GM21447 (cell line): ENCODE data around the gene POLR3GL.
"Not testable (repeated sequence)": the region's sequence is repeated elsewhere in the genome, so short reads cannot be mapped to it uniquely, and the experiment has no call there.

ENCODE experiments used
- ATAC-seq: cut with Tn5 transposase; IDR thresholded peaks from one replicate; pipeline ENCODE4 v1.9.1; 2021; ENCODE audit not compliant: unreplicated experiment

Gene POLR3GL, protein sequence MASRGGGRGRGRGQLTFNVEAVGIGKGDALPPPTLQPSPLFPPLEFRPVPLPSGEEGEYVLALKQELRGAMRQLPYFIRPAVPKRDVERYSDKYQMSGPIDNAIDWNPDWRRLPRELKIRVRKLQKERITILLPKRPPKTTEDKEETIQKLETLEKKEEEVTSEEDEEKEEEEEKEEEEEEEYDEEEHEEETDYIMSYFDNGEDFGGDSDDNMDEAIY

DNA sequence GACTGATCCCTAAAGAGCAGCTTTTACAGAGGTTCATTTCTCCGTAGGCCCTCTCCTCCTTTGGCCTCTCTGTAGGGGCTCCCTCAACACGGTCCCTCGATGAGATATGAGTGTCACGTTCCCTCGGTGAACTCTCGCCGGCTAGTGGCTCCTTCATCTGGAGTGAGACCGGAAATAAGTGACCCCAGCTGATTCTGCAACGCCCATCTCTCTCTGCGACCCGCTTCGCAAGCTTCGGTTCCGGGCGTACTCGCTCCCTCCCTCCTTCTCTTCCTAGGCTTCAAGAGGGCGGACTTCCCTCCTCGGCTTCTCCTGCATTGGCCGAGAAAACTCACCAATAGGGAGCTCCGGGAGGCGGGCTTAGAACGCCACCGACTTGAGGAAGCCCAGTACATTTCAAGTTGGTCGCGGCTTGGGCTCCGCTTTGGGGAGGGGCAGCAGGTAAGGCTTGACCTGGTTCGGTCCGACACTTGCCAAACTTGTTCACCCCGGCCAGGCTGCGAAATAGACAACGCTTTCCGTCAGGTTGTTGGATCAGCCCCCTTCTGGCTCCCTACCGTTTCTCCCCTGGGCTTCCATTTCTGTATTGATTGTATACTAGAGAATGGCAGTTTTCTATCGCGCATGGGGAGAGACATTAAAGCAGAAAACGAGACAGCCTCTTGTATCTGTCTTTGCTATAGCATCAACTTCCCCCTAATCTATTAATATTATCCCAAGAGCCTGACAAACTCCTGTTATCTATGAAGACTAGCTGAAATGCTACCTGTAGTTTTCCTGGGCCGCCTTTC, at the start of gene POLR3GL, which contains the start of gene ANKRD34A:
Gene POLR3GL (plus strand): TSS at position 363 of the 791 bp plus-strand sequence. CDS start 10,176 bp downstream, outside the sequence.
Gene ANKRD34A (minus strand): TSS at position 248 of the 791 bp plus-strand sequence. CDS start 2,816 bp downstream, outside the sequence.
- ATAC-seq: peak; percentile 83

DNA sequence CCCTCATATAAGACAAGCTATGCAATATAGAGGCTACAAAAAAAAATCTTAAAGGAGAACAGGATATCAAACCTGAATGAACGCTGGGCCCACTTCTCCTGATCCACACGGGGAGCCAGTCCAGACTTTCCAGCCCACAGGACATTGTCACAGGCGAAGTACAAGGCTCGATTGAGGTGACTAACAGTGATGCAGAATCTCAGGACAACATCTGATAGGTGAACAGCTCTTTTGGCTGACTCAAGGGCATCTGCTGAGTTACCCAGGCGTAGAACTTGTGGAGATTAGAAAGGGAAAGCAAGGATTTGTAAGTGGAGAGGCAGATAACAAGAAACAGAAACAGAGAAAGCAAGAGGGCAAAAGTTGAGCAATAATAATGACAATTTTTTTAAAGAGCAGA, 47.7 kb upstream of the POLR3GL start:
- no peak for ATAC-seq

DNA sequence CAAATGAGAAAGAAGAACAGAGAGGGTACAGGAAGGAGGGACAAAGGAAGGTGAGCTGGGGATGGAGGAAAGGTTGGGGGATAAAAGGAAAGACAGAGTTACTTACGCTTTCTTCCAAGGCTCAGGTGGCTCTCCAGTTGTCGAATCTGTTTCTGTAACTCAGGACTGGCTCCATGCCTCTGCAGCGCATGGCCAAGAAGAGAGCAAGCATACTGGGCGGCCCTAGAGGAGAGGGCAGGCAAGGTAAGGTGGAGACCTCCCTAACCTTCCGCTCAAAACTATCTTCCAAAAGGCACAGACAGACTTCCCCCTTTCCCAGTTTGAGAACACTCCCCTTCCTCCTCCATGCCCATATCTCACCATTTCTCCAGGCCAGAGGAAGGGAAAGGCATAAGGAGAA, 46.9 kb upstream of the POLR3GL start:
- no peak for ATAC-seq

DNA sequence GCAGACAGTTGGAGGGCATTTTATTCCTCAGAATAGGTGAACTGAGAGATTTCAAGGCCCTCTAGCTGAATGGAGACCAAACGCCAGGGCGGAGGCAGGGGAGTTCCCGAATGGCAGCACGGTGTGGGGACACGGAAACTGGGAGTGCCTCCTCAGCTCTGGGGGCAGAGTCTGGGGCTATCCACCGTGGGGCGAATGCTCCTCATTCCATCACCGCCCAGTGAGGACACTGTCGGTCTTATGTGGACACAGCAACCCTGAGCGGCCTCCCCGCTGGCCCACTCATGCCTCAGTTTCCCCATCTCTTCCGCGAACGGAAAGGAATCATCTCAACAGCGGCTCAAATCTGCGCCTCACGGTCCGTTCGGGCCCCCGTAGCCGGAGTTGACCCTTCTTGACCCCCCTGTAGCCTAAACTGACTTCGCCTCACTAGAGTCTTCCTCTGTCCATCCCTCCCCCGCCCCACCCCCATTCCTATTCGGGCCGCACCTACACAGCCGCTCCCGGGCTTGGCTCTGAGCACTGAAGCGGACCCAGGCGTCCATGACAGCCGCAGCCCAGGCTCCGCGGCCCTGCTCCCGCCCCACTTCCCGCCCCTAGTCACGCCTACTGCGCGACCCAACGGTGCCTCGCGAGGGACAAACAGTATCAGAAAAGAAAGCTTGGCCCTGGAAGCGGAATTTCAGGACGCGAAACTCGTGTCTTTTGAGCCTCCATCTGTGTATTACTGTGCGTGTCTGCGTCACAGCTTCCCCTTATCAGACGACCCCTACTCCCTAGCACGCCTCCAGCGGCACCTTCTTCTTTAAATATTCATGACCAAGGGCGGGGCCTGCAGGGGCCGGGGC, 46.1 kb upstream of the POLR3GL start, which contains the start of gene PEX11B:
Gene PEX11B (minus strand): TSS at position 574 of the 848 bp plus-strand sequence. CDS start 29 bp downstream, at position 545.
- ATAC-seq: peak; percentile 75

DNA sequence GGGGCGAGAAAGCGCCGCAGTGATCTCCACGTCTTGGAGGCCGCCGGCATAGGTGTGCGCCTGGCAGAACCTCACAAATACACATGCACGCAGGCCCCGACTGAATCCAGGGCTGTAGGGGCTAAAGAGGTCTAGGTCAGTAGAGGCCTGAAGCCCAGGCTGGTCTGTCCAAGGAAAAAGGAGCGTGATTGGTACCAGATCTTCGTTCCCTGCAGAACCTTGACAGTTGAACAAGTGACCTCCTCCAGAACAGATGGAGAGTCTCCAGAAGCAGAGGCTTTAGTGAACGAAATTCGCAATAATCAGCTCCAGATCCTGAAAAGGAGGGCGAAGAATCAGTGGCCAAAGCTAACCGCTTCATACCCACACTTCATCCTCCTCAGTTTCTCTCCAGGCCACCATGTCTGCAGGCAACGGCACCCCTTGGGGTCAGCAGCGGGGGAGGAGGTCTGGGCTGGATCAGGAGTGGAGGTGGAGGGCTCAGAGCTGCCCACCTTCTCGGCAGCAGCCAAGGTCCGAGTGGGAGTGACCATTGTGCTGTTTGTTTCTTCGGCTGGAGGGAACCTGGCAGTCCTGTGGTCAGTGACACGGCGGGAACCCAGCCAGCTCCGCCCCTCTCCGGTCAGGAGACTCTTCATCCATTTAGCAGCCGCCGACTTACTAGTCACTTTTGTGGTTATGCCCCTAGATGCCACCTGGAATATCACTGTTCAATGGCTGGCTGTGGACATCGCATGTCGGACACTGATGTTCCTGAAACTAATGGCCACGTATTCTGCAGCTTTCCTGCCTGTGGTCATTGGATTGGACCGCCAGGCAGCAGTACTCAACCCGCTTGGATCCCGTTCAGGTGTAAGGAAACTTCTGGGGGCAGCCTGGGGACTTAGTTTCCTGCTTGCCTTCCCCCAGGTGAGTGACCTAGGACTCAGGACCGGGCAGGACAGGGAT, 45.2 kb upstream of the POLR3GL start:
- ATAC-seq: peak; percentile 81

DNA sequence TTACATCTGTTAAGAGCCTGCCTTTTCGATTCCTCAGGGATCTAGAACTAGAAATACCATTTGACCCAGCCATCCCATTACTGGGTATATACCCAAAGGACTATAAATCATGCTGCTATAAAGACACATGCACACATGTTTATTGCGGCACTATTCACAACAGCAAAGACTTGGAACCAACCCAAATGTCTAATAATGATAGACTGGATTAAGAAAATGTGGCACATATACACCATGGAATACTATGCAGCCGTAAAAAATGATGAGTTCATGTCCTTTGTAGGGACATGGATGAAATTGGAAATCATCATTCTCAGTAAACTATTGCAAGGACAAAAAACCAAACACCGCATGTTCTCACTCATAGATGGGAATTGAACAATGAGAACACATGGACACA, 44.2 kb upstream of the POLR3GL start:
- ATAC-seq: not testable (repeated sequence)

DNA sequence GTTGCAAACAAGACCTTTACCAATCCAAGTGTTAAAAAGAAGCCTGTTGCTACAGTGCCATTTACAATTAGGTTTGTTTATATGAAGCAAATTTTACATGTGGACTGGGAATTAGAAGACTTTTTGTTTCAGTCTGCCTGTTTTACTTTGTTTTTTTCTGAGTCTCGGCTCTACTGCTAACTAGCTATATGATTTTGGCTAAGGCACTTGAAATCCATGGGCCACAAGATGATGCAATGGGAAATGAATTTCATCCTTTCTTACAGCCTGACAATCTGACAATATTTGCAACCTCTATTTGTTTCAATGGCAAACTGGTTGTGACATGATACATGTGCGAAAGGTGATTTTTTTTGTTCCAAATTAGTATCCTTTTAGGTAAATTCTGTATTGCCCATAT, 42.2 kb upstream of the POLR3GL start:
- no peak for ATAC-seq

DNA sequence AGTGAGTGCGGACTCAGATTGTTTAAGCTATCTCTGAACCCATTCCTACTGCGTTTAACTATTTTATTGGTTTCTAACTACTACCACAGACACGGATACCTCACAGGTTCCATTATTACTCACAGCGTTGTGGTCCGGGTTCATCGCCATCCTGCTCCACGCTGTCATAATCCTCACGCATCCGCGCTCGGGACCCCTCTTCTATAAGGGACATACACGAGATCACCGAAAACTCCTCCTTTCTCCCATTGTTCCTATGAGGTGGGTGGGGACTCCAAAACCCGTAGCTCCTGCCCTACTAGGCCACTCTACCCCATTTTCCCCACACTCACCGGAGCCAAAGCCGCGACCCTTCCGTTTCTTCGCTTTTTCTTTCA, 37.8 kb upstream of the POLR3GL start:
- ATAC-seq: no peak

DNA sequence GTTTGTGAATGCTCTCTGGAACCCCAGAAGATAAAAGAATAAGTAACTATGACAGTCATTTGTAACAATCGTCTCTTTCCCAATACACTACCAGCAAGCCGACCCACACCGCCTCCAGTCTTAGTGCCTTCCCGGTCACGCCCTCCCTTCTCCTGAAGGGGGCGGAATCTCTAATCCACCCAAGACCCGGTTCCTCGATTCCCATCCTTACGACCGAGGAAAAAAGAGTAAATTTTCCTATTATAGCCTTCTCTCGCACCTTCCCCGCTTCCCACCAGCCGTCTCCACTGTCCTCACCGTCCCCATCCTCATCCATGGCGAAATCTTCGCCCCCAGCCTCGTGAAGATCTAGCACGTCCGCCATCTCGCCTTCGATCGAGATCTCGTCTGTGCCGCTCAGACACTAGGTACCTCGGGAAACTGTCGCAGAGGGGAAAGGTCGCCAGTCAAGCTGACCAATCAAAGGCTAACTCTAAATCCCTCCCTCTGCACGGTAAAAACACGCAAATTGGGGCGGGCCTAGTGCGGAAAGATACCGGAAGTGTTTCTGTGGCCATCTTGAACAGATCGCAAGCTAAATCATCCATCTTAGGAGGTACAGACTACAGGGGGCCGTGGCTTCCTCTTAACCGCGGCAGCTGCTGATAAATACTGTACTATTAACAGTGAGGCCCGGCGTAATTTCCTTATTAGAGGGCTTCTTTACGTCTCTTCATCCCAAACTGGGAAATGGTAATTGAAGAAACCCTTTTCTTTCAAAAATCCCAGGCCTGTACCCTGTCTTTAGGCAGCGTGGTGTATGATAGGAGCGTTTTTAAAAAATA, 37.2 kb upstream of the POLR3GL start, which contains the start of gene RBM8A:
Gene RBM8A (minus strand): TSS at position 422 of the 824 bp plus-strand sequence. CDS start 58 bp downstream, at position 364.
- ATAC-seq: peak; percentile 97

DNA sequence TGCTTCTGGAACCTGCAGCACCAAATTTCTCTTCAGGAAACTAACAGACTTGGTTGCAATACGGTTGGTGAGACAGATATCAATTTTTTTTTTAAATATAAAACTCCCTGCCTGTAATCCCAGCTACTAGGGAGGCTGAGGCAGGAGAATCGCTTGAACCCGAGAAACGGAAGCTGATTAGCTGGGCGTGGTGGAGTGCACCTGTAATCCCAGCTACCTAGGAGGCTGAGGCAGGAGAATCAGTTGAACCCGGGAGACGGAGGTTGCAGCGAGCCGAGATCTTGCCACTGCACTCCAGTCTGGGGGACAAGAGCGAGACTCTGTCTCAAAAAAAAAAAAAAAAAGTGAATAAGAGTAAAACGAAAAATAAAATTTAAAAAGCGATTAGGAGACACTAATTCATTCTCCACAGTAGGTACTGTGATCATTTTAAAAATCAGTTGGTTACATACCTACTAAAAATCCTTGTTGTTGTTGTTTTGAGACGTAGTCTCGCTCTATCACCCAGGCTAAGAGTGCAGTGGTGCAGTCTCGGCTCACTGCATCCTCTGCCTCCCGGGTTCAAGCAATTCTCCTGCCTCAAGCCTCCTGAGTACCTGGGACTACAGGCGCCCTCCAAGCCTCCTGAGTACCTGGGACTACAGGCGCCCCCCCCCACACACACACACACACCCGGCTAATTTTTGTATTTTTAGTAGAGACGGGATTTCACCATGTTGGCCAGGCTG, 36.4 kb upstream of the POLR3GL start:
- no peak for ATAC-seq

DNA sequence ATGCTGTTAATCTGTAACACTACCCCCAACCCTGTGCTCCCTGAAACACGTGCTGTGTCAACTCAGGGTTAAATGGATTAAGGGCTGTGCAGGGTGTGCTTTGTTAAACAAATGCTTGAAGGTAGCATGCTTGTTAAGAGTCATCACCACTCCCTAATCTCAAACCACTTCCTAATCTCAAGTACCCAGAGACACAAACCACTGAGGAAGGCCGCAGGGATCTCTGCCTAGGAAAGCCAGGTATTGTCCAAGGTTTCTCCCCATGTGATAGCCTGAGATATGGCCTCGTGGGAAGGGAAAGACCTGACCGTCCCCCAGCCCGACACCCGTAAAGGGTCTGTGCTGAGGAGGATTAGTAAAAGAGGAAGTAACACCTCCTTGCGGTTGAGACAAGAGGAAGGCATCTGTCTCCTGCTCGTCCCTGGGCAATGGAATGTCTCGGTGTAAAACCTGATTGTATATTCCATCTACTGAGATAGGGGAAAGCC, 31.9 kb upstream of the POLR3GL start:
- ATAC-seq: not testable (repeated sequence)

DNA sequence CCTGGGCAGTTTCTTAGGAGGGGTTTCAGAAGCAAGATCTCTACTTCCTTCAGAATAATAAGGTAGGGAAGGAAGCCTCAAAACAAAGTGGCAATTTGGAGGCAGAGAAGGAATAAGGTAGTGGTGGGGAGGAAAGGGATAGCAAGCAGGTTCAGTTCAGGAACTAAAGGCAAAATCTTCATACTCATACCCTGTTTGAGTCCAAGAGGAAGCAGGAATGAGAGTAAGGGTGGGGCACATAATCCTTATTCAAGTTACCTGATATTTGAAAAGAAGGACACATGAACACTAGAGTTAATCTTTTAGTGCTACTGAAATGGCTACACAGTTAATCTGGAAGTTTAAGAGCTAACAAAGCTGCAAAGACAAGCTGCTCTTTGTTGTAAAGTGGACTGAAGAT, 28.8 kb upstream of the POLR3GL start:
- no peak for ATAC-seq

DNA sequence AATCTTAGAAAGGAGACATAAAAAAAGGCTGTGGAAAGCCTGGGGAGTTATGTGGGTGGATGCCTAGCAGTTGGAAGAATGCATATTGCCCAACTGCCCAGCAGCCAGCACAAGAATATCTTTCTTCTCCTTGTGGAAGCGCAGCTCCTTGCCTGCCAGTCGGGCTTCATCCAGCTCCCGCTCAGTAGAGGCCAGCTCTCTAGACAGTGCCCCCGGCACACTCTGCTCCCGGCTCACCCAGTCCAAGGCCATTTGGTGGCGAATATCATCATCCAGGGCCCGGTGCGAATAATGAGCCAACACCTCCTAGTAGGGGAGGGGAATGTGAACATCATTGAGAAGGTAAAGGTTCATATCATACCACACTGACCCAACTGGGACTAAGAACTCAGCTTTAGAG, 28.2 kb upstream of the POLR3GL start:
- no peak for ATAC-seq

DNA sequence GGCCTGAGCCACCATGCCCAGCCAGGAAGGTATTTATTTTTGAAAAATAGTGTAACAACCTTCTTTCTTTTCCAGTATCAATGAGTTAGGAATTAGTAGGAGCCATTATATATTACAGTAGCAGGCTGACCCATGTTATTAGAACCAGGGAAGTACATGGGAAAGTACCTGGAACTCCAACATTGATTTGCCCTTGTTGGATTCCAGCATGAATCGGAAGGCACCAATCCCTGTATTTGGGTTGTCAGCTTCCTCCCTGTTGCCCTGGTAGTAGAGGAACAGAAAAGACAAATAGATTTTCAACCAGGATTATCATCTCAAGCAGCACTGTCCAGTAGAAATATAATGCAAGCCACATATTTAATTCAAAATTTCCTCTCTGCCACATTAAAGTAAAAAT, 27.1 kb upstream of the POLR3GL start:
- no peak for ATAC-seq

DNA sequence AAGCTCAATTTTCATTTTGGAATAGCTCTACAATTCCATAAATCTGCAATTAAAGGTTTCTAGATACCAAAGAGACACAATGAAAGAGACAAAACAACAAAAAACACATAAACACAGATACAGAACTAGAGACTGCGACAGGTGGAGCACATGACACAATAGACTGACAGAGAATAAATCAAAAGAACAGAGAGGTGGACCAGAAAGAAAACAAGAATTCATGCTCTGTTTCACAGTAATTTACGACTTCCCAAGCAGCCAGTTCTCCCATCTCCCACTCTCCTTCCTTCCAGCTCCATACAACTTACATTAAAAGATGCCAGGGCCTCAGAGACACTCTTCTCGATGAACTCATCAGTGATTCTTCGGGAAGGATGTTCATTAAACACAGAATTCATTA, 22.1 kb upstream of the POLR3GL start:
- no peak for ATAC-seq

DNA sequence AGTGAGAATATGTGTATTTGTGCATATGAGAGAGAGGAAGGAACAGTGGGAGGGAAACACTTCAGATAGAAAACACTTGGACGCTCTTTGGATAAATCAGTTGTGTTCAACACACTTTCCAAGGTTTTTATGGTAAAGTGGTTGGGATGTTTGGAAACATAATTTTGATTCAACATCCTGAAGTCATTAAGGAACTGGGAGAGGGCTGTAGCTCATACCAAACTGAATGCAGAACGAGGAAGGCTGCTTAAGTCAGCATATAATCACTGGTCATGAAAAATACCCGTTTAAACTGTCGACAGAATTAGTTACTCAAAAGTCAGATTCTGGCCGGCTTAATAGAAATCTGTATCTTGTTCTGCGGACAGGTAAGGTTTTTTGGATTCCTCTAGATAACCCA, 21.6 kb upstream of the POLR3GL start:
- ATAC-seq: no peak

DNA sequence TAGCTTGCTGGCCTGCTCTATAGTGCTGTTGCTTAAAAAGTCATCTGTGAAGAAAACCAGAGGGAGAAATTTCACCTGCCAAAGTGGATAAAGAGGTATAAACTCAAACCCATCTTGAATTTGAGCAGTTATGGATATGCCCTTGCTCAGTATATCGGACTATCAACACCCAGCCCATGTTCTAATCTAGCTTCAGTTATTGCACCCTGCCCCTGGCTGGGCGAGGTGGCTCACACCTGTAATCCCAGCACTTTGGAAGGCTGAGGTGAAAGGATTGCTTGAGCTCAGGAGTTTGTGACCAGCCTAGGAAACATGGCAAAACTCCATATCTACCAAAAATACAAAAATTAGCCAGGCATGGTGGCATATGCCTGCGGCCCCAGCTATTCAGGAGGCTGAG, 20.0 kb upstream of the POLR3GL start:
- ATAC-seq: no peak

DNA sequence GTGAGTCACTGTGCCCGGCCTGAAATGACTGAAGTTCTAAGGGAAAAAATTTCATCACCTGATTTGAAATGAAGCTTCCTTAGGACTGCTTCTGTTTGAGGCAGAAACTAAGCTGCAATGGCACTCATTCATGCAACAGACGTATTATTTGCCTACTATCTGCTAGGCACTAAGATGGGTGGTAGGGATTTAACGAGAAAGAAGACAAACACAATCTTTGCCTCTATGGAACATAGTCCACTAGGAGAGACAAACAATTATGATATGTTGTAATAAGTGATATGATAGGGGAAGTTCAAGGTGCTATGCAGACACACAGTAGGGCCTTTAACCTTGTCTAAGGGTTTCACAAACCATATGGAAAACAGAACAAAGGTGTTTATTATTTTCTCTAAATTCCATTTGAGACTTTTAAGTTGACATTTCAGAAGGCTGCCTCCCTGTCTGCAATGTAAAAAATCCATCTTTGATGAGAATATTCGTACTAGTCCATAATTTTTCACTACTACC, 18.0 kb upstream of the POLR3GL start:
- ATAC-seq: no peak
